ENCODE measurements around the gene METTL16. TPM values are rescaled to one million over a fixed set of nuclear protein-coding genes. Genes with fewer than 3 reads are reported as not detected.
A peak's percentile ranks its signal among the peaks of the same experiment; 100 is the strongest.

Gene METTL16
- total RNA-seq, 2 donors from 2014 or later, result 46.6 to 47.9 TPM

GRCh38 chr17:2385240-2386210 is 126.2 kb downstream of the METTL16 start:
- H3K27ac ChIP-seq, result peak overlapping the region; percentile 32 to 81
- WGBS, result 75% methylated on average over 18 of the region's 18 CpGs
- DNase-seq (ENCODE audit: low spot score), result no peak

GRCh38 chr17:2384439-2385127 is 127.1 kb downstream of the METTL16 start:
- Histone ChIP-seq H3K4me1 (replicated peaks) (peaks cover 13% of the 10 kb centered on the region), H3K27ac (peak overlapping the region; percentile 78 to 81), H3K36me3 (peaks cover 10 to 12% of the 10 kb centered on the region in 2 donors), H3K27me3 (replicated peaks; ENCODE audit: insufficient read depth) (no peaks in the 10 kb centered on the region), H3K4me3 (no peak overlapping the region), H3K9me3 (no peaks in the 10 kb centered on the region)
- TF ChIP-seq POLR2A (IDR thresholded peaks at IDR 0.05) (no peak), POLR2AphosphoS5 (IDR thresholded peaks at IDR 0.05) (no peak), CTCF (IDR thresholded peaks at IDR 0.05) (no peak)
- no peak for DNase-seq (ENCODE audit: low spot score)
- 62% methylated on average over 22 of the region's 22 CpGs for WGBS
- intact Hi-C loops (cut with DNase I), result no loop called here

More at GRCh38 chr17:2385240-2386210, 126.2 kb downstream of the METTL16 start:
- Histone ChIP-seq H3K9me3 (no peaks in the 10 kb centered on the region), H3K4me3 (no peak overlapping the region), H3K27me3 (replicated peaks; ENCODE audit: insufficient read depth) (no peaks in the 10 kb centered on the region), H3K36me3 (peaks cover 10 to 12% of the 10 kb centered on the region in 2 donors), H3K4me1 (replicated peaks) (peaks cover 15% of the 10 kb centered on the region)
- intact Hi-C loops (cut with DNase I), result no loop called here
- TF ChIP-seq POLR2A (IDR thresholded peaks at IDR 0.05), result no peak
- no peak for TF ChIP-seq POLR2AphosphoS5 (IDR thresholded peaks at IDR 0.05)
- TF ChIP-seq CTCF (IDR thresholded peaks at IDR 0.05), result no peak

- H3K4me1 ChIP-seq (replicated peaks), result peaks cover 13% of the 10 kb centered on the region
- H3K36me3 ChIP-seq, result peaks cover 10 to 12% of the 10 kb centered on the region in 2 donors
- no peaks in the 10 kb centered on the region for H3K9me3 ChIP-seq
- peak; percentile 41 for TF ChIP-seq POLR2AphosphoS5 (IDR thresholded peaks at IDR 0.05)
- no peak for TF ChIP-seq POLR2A (IDR thresholded peaks at IDR 0.05)
- DNase-seq (ENCODE audit: low spot score), result no peak
- intact Hi-C loops (cut with DNase I), result no loop called here
- H3K27ac ChIP-seq, result peak overlapping the region; percentile 78 to 81
- WGBS, result 29% methylated on average over 11 of the region's 11 CpGs
- no peak overlapping the region for H3K4me3 ChIP-seq
- no peaks in the 10 kb centered on the region for H3K27me3 ChIP-seq (replicated peaks; ENCODE audit: insufficient read depth)
These were observed 128.0 kb downstream of the METTL16 start for GRCh38 chr17:2383628-2384167.

GRCh38 chr17:2380950-2381649 is 130.6 kb downstream of the METTL16 start:
- Histone ChIP-seq H3K27me3 (replicated peaks; ENCODE audit: insufficient read depth) (no peaks in the 10 kb centered on the region), H3K27ac (peak overlapping the region; percentile 28 to 29), H3K4me1 (replicated peaks) (peaks cover 13% of the 10 kb centered on the region), H3K9me3 (no peaks in the 10 kb centered on the region), H3K36me3 (no peaks in the 10 kb centered on the region), H3K4me3 (no peak overlapping the region)
- DNase-seq (ENCODE audit: low spot score), result no peak
- 72% methylated on average over 15 of the region's 15 CpGs for WGBS
- TF ChIP-seq POLR2AphosphoS5 (IDR thresholded peaks at IDR 0.05), result peak; percentile 15
- no peak for TF ChIP-seq CTCF (IDR thresholded peaks at IDR 0.05)
- TF ChIP-seq POLR2A (IDR thresholded peaks at IDR 0.05), result no peak
- intact Hi-C loops (cut with DNase I), result no loop called here

Data from prostate gland (tissue), 2 donors.